Esophagus muscularis mucosa (tissue), 4 donors: ENCODE results near the gene TMEM69. TPM values are rescaled to one million over a fixed set of nuclear protein-coding genes. Genes with fewer than 3 reads are reported as not detected.

Source experiments
- DNase-seq: peaks from one replicate; pipeline ENCODE4 v3.0.0-alpha.2; 2017; ENCODE audit errors: extremely low spot score
- H3K27ac ChIP-seq, 4 donors: fragments of 200-600 bp; sonication (generic); replicated peaks in 1 of 4; 1 replicate in 3 of 4; 2 replicates in 1 of 4; pipeline ENCODE4 v1.5.1; 2016 to 2019; ENCODE audit warnings: mild to moderate bottlenecking in 1 of 4
- H3K27me3 ChIP-seq, 4 donors: fragments of 200-600 bp; sonication (generic); one replicate each; pipeline versions ENCODE4 v1.5.1 to v1.6.0; 2016 to 2019
- H3K36me3 ChIP-seq, 4 donors: fragments of 200-600 bp; sonication (generic); one replicate each; pipeline ENCODE4 v1.5.1; 2016 to 2019
- H3K4me1 ChIP-seq, 4 donors: fragments of 200-600 bp; sonication (generic); one replicate each; pipeline ENCODE4 v1.5.1; 2016 to 2019
- H3K4me3 ChIP-seq, 4 donors: fragments of 200-600 bp; sonication (generic); 1 replicate in 2 of 4; 2 replicates in 2 of 4; pipeline ENCODE4 v1.5.1; 2016 to 2019; ENCODE audit warnings: mild to moderate bottlenecking in 4 of 4, moderate library complexity in 1 of 4
- H3K9me3 ChIP-seq, 4 donors: fragments of 200-600 bp; sonication (generic); 1 replicate in 3 of 4; 2 replicates in 1 of 4; pipeline ENCODE4 v1.5.1; 2016 to 2019
- CTCF ChIP-seq, 3 experiments: fragments of 200-600 bp in 2 of 3; fragments of 450-650 bp in 1 of 3; sonication (generic) in 2 of 3; IDR thresholded peaks; one replicate each; pipeline ENCODE4 v1.5.1; 2017 to 2019; ENCODE audit warnings: antibody characterized with exemption in 3 of 3, mild to moderate bottlenecking in 2 of 3, moderate library complexity in 1 of 3
- EP300 ChIP-seq: sonication (generic); formaldehyde crosslinking; IDR thresholded peaks from one replicate; pipeline ENCODE4 v1.6.1; 2017; ENCODE audit warnings: antibody characterized with exemption
- POLR2A ChIP-seq: fragments of 450-650 bp; IDR thresholded peaks from one replicate; pipeline ENCODE4 v1.6.1; 2017; ENCODE audit warnings: antibody characterized with exemption, moderate library complexity, mild to moderate bottlenecking, low read depth
- POLR2AphosphoS5 ChIP-seq, 2 donors: sonication (generic); formaldehyde crosslinking; IDR thresholded peaks; one replicate each; pipeline ENCODE4 v1.6.1; 2017; ENCODE audit warnings: antibody characterized with exemption in 2 of 2
- WGBS: methylation state at CpG from one replicate; pipeline ENCODE4 v1.1.5; 2018; 5-methylcytosine and 5-hydroxymethylcytosine counted together
- intact Hi-C: fragments of 100-400 bp; cut with DNase I; formaldehyde crosslinking; loops from one replicate; pipeline ENCODE4 v1.15.1; 2023
- total RNA-seq, 4 donors: library from RNA; depleted of rRNA; stranded (reverse); fragments of >200 nt; gene quantifications; one replicate each; pipeline versions ENCODE4 v1.1.0 to v1.2.1, GENCODE V29; 2016

The TMEM69 gene
- total RNA-seq, 4 donors from 2014 or later, result 18.9 to 22.5 (median 19.9) TPM

- H3K9me3 ChIP-seq, result no peaks in the 10 kb centered on the region
- 89% methylated on average over 2 of the region's 2 CpGs for WGBS
- peaks cover 6 to 12% (median 10%) of the 10 kb centered on the region in 4 donors for H3K4me1 ChIP-seq
- H3K36me3 ChIP-seq, result peaks cover 26 to 68% (median 33%) of the 10 kb centered on the region in 4 donors
- no peaks in the 10 kb centered on the region for H3K27me3 ChIP-seq
- no peak for DNase-seq
- intact Hi-C loops, result no loop called here
- TF ChIP-seq EP300 (no peak), POLR2A (no peak), CTCF (IDR thresholded peaks at IDR 0.05) (no peak), POLR2AphosphoS5 (IDR thresholded peaks at IDR 0.05) (no peak)
- no peak overlapping the region for H3K27ac ChIP-seq
- H3K4me3 ChIP-seq, result no peak overlapping the region
Observed at GRCh38 chr1:45644661-45645060, 43.3 kb upstream of the TMEM69 start.

DNA sequence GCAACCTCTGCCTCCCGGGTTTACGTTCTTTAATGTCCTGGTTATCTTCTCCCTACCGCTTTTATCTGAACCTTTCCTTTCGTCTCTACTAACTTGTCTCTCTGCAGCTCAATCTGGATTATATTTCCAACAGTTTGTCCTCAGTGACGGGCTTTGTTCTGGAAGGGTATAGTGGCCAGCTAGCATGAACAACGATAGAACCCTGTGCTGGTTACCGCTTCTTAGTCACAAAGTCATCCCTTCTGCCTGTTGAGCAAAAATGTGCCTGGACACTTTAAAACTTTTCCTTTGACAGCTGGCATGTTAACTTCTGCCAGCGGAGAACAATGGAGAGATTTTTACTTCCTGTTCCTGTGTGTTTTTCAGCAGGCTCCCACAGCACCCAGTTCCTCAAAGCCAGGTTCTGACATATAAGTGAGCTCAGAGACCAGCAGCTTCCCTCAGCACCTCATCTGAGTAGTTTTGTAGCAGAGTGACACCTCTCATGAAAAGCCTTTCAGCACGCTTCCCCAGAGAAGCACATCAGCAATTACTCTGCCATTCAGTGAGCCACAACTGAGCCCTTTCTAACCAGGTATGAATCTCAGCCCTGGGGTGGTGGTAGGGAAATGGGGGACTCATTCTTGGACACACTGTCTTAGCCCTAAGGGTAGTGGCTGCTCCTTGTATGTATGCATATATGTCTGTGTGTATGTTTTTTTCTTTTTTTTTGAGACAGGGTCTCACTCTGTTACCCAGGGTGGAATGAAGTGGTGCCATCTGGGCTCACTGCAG, 40.5 kb upstream of the TMEM69 start:
- H3K27ac ChIP-seq, result no peak overlapping the region

GRCh38 chr1:45654540-45655280, 33.3 kb upstream of the TMEM69 start:
- peaks cover 61 to 99% (median 90%) of the 10 kb centered on the region in 4 donors for H3K36me3 ChIP-seq
- no peak overlapping the region for H3K27ac ChIP-seq
- no peak overlapping the region for H3K4me3 ChIP-seq
- no peak for DNase-seq
- no peaks in the 10 kb centered on the region for H3K9me3 ChIP-seq
- no peak for TF ChIP-seq EP300
- no peak for TF ChIP-seq POLR2A
- TF ChIP-seq CTCF (IDR thresholded peaks at IDR 0.05), result no peak
- no peak for TF ChIP-seq POLR2AphosphoS5 (IDR thresholded peaks at IDR 0.05)
- no peaks in the 10 kb centered on the region for H3K27me3 ChIP-seq
- intact Hi-C loops, result no loop called here
- WGBS, result 93% methylated on average over 12 of the region's 12 CpGs
- no peaks in the 10 kb centered on the region for H3K4me1 ChIP-seq

More for the DNA sequence above, 40.5 kb upstream of the TMEM69 start:
- H3K27me3 ChIP-seq, result no peaks in the 10 kb centered on the region
- TF ChIP-seq CTCF (IDR thresholded peaks at IDR 0.05) (no peak), EP300 (no peak), POLR2AphosphoS5 (IDR thresholded peaks at IDR 0.05) (no peak), POLR2A (no peak)
- WGBS, result 82% methylated on average over 9 of the region's 9 CpGs
- no peaks in the 10 kb centered on the region for H3K9me3 ChIP-seq
- H3K36me3 ChIP-seq, result peaks cover 11 to 67% (median 29%) of the 10 kb centered on the region in 4 donors
- H3K4me3 ChIP-seq, result no peak overlapping the region
- intact Hi-C loops, result no loop called here
- H3K4me1 ChIP-seq, result peaks cover 6 to 12% (median 10%) of the 10 kb centered on the region in 4 donors
- DNase-seq, result no peak

DNA sequence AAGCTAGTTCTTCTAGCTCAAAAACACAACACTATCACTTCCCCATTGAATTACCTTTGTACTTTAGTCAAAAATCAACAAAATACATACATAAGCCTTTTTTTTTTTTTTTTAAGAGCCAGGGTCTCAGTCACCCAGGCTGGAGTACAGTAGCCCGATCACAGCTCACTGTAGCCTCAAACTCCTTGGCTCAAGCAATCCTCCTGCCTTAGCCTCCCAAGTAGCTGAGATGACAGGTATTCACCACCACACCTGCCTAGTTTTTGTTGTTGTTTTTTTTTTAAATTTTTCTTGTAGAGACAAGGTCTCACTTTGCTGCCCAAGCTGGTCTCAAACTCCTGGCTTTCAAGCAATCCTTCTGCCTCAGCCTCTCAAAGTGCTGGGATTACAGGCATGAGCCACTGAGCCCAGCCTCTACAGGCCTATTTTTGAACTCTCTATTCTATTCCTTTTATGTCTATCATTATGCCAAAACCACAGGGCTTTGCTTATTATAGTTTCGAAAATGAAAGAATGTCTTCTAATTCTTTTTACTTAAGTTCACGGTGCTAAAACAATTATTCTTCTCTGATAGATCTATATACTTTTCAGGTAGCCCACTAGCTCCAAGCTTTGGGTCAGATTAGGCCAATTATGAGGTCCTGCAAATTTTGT, 31.3 kb upstream of the TMEM69 start:
- TF ChIP-seq EP300, result no peak
- no peak for TF ChIP-seq POLR2A
- no peak for TF ChIP-seq CTCF (IDR thresholded peaks at IDR 0.05)
- TF ChIP-seq POLR2AphosphoS5 (IDR thresholded peaks at IDR 0.05), result no peak
- WGBS, result 97% methylated on average over 3 of the region's 3 CpGs
- Histone ChIP-seq H3K36me3 (peaks cover 57 to 93% (median 86%) of the 10 kb centered on the region in 4 donors), H3K27me3 (no peaks in the 10 kb centered on the region), H3K4me3 (no peak overlapping the region), H3K4me1 (peaks cover 0 to 18% (median 10%) of the 10 kb centered on the region in 4 donors), H3K9me3 (no peaks in the 10 kb centered on the region), H3K27ac (no peak overlapping the region)
- no peak for DNase-seq
- intact Hi-C loops, result no loop called here
